ENCODE results near the gene UNC119.

DNA sequence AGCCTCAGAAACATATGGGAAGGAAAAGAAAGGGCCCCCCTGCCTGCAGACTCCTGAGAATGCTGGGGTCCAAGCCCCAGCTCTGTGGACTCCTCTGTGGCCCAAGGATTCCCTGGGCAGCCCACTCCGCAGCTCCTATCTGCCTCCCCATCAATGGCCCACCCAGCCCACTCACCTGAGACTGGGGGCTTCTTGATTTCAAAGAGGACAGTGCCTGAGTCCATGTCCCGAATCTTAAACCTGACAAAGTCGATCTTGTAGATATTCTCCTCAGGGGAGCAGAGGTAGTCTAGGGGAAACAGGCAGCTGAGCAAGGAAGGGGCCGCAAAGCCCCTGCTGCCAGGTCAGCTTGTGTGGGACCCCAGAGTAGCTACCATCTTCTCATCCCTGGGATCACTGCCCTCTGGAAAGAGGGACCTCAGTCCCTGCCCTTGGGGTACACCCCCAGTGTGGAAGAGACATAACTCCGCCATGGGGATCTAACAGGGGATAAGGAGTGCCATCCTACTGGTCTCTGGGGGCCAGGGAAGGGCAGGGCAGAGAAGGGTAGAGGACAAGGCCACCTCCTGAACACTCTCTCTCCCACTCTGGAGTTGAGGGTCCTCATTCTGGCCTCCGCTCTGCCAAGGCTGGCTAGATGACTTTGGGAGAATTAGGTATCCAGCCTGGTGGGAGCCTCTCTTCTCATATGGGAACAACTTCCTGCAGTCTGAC lies 3.9 kb downstream of the UNC119 start:
- TF ChIP-seq, protein P1, sequence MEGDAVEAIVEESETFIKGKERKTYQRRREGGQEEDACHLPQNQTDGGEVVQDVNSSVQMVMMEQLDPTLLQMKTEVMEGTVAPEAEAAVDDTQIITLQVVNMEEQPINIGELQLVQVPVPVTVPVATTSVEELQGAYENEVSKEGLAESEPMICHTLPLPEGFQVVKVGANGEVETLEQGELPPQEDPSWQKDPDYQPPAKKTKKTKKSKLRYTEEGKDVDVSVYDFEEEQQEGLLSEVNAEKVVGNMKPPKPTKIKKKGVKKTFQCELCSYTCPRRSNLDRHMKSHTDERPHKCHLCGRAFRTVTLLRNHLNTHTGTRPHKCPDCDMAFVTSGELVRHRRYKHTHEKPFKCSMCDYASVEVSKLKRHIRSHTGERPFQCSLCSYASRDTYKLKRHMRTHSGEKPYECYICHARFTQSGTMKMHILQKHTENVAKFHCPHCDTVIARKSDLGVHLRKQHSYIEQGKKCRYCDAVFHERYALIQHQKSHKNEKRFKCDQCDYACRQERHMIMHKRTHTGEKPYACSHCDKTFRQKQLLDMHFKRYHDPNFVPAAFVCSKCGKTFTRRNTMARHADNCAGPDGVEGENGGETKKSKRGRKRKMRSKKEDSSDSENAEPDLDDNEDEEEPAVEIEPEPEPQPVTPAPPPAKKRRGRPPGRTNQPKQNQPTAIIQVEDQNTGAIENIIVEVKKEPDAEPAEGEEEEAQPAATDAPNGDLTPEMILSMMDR (IDR thresholded peaks at IDR 0.05), result no peak
- no peak for TF ChIP-seq EZH2 (IDR thresholded peaks at IDR 0.05)

Measured in neural progenitor cell (in vitro differentiated cells).